ENCODE results near the gene CNTD1. TPM values are rescaled to one million over a fixed set of nuclear protein-coding genes. Genes with fewer than 3 reads are reported as not detected.

Gene CNTD1
- polyA plus RNA-seq, 10 donors, result 0.46 to 1.5 (median 0.74) TPM

Other genes with a start within 250 kb of the CNTD1 start
- gene HSD17B1, start 245.9 kb upstream of the CNTD1 start, polyA plus RNA-seq (ENCODE audit: insufficient read length in 10 of 10), result 1 to 10 TPM; 1.7 to 3.6 (median 2.6) TPM
- gene COASY, start 236.7 kb upstream of the CNTD1 start, polyA plus RNA-seq (ENCODE audit: insufficient read length in 10 of 10), result 10 to 100 TPM; 20.0 to 29.7 (median 27.1) TPM
- 10 to 100 TPM; 33.4 to 42.9 (median 38.5) TPM for gene MLX, start 231.8 kb upstream of the CNTD1 start, polyA plus RNA-seq (ENCODE audit: insufficient read length in 10 of 10)
- gene PSMC3IP, start 221.1 kb upstream of the CNTD1 start, polyA plus RNA-seq (ENCODE audit: insufficient read length in 10 of 10), result 10 to 100 TPM in 3 of 10 donors, 1 to 10 TPM in 7; 7.7 to 14.6 (median 9.5) TPM
- 10 to 100 TPM; 26.0 to 36.0 (median 32.1) TPM for gene RETREG3, start 189.5 kb upstream of the CNTD1 start, polyA plus RNA-seq (ENCODE audit: insufficient read length in 10 of 10)
- gene TUBG1, start 189.2 kb upstream of the CNTD1 start, polyA plus RNA-seq (ENCODE audit: insufficient read length in 10 of 10), result 10 to 100 TPM; 29.7 to 39.5 (median 34.5) TPM
- gene TUBG2, start 139.6 kb upstream of the CNTD1 start, polyA plus RNA-seq (ENCODE audit: insufficient read length in 10 of 10), result 10 to 100 TPM in 9 of 10 donors, 1 to 10 TPM in 1; 9.7 to 21.2 (median 12.6) TPM
- 10 to 100 TPM; 23.6 to 41.7 (median 35.5) TPM for gene PLEKHH3, start 121.9 kb upstream of the CNTD1 start, polyA plus RNA-seq (ENCODE audit: insufficient read length in 10 of 10)
- gene CCR10, start 117.0 kb upstream of the CNTD1 start, polyA plus RNA-seq (ENCODE audit: insufficient read length in 10 of 10), result 1 to 10 TPM in 7 of 10 donors, under 1 TPM in 3; 0.71 to 2.1 (median 1.6) TPM
- gene CNTNAP1, start 116.3 kb upstream of the CNTD1 start, polyA plus RNA-seq (ENCODE audit: insufficient read length in 10 of 10), result 10 to 100 TPM; 10.2 to 15.7 (median 11.9) TPM
- 10 to 100 TPM; 15.5 to 31.4 (median 19.0) TPM for gene EZH1, start 53.8 kb upstream of the CNTD1 start, polyA plus RNA-seq (ENCODE audit: insufficient read length in 10 of 10)
- gene RAMP2, start 37.6 kb upstream of the CNTD1 start, polyA plus RNA-seq (ENCODE audit: insufficient read length in 10 of 10), result 10 to 100 TPM; 56.8 to 86.9 (median 73.2) TPM
- 10 to 100 TPM; 26.0 to 38.5 (median 31.9) TPM for gene VPS25, start 25.4 kb upstream of the CNTD1 start, polyA plus RNA-seq (ENCODE audit: insufficient read length in 10 of 10)
- gene WNK4, start 18.3 kb upstream of the CNTD1 start, polyA plus RNA-seq (ENCODE audit: insufficient read length in 10 of 10), result 1 to 10 TPM in 3 of 10 donors, under 1 TPM in 7; 0.31 to 1.3 (median 0.54) TPM
- gene COA3, start 157 bp upstream of the CNTD1 start, polyA plus RNA-seq (ENCODE audit: insufficient read length in 10 of 10), result 10 to 100 TPM; 48.5 to 61.5 (median 57.3) TPM
- 10 to 100 TPM; 38.4 to 54.3 (median 46.2) TPM for gene BECN1, start 25.4 kb downstream of the CNTD1 start, polyA plus RNA-seq (ENCODE audit: insufficient read length in 10 of 10)
- 10 to 100 TPM; 47.7 to 71.6 (median 55.8) TPM for gene PSME3, start 34.5 kb downstream of the CNTD1 start, polyA plus RNA-seq (ENCODE audit: insufficient read length in 10 of 10)
- 1 to 10 TPM in 2 of 10 donors, under 1 TPM in 8; 0.59 to 1.4 (median 0.77) TPM for gene AOC2, start 45.7 kb downstream of the CNTD1 start, polyA plus RNA-seq (ENCODE audit: insufficient read length in 10 of 10)
- 10 to 100 TPM; 15.8 to 25.3 (median 17.4) TPM for gene AOC3, start 52.3 kb downstream of the CNTD1 start, polyA plus RNA-seq (ENCODE audit: insufficient read length in 10 of 10)
- under 1 TPM in 1 of 10 donors, not detected in 9; 0.35 TPM for gene G6PC1, start 101.9 kb downstream of the CNTD1 start, polyA plus RNA-seq (ENCODE audit: insufficient read length in 10 of 10)
- 10 to 100 TPM; 45.0 to 69.9 (median 48.3) TPM for gene AARSD1, start 165.6 kb downstream of the CNTD1 start, polyA plus RNA-seq (ENCODE audit: insufficient read length in 10 of 10)
- gene PTGES3L, start 181.2 kb downstream of the CNTD1 start, polyA plus RNA-seq (ENCODE audit: insufficient read length in 10 of 10), result 10 to 100 TPM; 46.0 to 82.2 (median 70.7) TPM
- gene RUNDC1, start 181.7 kb downstream of the CNTD1 start, polyA plus RNA-seq (ENCODE audit: insufficient read length in 10 of 10), result 1 to 10 TPM; 6.0 to 8.9 (median 7.5) TPM
- gene RPL27, start 199.6 kb downstream of the CNTD1 start, polyA plus RNA-seq (ENCODE audit: insufficient read length in 10 of 10), result 1,000 to 10,000 TPM; 2,057 to 2,736 (median 2,428) TPM
- gene IFI35, start 207.9 kb downstream of the CNTD1 start, polyA plus RNA-seq (ENCODE audit: insufficient read length in 10 of 10), result 1 to 10 TPM; 4.2 to 7.7 (median 6.5) TPM
- gene VAT1, start 223.5 kb downstream of the CNTD1 start, polyA plus RNA-seq (ENCODE audit: insufficient read length in 10 of 10), result 10 to 100 TPM; 62.1 to 97.2 (median 77.5) TPM
- gene RND2, start 226.4 kb downstream of the CNTD1 start, polyA plus RNA-seq (ENCODE audit: insufficient read length in 10 of 10), result 1 to 10 TPM in 5 of 10 donors, under 1 TPM in 5; 0.47 to 1.3 (median 0.93) TPM

Measured in muscle of back (tissue), 10 donors.